GM19395 (cell line): ENCODE data around the gene AP1G2.
"Not testable (repeated sequence)": the region's sequence is repeated elsewhere in the genome, so short reads cannot be mapped to it uniquely, and the experiment has no call there.

ENCODE experiments used
- ATAC-seq: cut with Tn5 transposase; IDR thresholded peaks from one replicate; pipeline ENCODE4 v1.9.1; 2021; ENCODE audit warnings: mild to moderate bottlenecking, moderate library complexity; ENCODE audit not compliant: unreplicated experiment

AP1G2 gene

GRCh38 chr14:23600322-23600707 is 32.7 kb upstream of the AP1G2 start:
- ATAC-seq: no peak

- ATAC-seq: not testable (repeated sequence)
Observed at GRCh38 chr14:23594191-23594590, 26.6 kb upstream of the AP1G2 start.

- no peak for ATAC-seq
Observed at GRCh38 chr14:23590198-23590597, 22.6 kb upstream of the AP1G2 start.

DNA sequence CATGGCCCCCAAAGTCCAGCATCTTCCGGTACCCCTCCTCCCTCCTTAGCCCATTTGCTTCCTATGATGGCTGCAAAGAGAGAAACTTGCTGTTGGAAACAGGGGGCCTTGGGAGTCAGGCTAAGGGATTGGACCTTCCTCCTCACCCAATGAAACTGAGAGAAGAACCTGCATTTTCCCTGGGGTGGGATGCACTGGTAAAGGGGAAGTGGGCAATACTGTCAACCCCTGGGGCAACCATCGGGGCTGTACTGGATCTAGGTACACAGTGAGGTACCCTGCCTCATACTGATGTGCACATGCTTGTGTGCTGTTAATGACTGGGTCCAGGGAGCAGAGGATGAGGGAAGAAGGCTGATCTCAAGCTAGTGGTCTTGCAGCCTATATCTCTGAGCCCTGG is 22.0 kb upstream of the AP1G2 start:
- no peak for ATAC-seq

DNA sequence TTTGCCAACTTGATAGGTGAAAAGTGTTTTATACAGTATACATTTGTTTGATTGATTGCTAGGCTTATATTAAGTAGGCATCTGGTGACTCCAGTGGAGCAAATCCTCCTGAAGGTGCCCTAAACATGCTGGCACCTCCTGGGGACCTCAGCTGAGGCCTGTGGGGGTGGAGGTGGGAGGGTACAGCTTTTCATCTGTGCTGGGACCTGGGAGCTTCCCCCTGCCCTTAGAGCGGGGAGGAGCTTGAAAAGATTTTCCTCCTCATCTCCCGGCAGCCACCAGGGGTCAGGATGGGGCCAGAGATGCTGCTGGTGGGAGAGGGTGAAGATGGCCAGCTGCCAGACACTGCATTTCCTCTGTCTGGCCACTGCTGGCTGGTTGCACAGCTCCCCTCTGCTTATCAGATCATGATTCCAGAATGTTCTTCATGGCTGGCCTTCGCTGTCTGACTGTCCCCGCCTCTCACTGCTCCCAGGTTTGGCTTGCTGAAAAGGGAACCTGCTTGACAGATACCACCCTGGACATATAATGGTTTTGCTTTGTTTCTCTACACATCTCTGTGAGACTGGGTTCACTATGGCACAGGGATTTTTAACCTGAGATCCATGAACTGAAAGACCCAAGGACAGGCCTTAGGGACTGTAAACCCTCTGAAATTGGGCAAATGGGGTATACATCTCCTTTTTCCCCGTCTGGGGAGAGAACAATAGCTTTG is 21.4 kb upstream of the AP1G2 start:
- ATAC-seq: peak; percentile 91

DNA sequence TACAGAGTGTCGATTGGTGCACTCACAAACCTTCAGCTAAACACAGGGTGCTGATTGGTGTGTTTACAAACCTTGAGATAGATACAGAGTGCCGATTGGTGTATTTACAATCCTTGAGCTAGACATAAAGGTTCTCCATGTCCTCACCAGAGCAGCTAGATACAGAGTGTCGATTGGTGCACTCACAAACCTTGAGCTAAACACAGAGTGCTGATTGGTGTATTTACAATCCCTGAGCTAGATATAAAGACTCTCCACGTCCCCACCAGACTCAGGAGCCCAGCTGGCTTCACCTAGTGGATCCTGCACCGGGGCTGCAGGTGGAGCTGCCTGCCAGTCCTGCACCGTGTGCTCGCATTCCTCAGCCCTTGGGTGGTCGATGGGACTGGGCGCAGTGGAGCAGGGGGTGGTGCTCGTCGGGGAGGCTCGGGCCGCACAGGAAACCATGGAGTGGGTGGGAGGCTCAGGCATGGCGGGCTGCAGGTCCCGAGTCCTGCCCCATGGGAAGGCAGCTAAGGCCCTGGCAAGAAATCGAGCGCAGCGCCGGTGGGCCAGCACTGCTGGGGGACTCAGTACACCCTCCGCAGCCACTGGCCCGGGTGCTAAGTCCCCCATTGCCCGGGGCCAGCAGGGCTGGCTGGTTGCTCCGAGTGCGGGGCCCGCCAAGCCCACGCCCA is 17.1 kb upstream of the AP1G2 start:
- not testable (repeated sequence) for ATAC-seq

DNA sequence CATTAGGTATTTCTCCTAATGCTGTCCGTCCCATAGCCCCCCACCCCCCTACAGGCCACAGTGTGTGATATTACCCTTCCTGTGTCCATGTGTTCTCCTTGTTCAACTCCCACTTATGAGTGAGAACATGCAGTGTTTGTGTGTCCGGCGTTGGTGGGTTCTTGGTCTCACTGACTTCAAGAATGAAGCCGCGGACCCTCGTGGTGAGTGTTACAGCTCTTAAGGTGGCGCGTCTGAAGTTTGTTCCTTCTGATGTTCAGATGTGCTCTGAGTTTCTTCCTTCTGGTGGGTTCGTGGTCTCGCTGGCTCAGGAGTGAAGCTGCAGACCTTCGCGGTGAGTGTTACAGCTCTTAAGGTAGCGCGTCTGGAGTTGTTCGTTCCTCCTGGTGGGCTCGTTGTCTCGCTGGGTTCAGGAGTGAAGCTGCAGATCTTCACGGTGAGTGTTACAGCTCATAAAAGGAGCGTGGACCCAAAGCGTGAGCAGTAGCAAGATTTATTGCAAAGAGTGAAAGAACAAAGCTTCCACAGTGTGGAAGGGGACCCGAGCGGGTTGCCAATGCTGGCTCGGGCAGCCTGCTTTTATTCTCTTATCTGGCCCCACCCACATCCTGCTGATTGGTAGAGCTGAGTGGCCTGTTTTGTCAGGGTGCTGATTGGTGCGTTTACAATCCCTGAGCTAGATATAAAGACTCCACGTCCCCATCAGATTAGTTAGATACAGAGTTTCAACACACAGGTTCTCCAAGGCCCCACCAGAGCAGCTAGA is 16.4 kb upstream of the AP1G2 start:
- not testable (repeated sequence) for ATAC-seq

- ATAC-seq: no peak
Observed at GRCh38 chr14:23582906-23583760, 15.5 kb upstream of the AP1G2 start.

DNA sequence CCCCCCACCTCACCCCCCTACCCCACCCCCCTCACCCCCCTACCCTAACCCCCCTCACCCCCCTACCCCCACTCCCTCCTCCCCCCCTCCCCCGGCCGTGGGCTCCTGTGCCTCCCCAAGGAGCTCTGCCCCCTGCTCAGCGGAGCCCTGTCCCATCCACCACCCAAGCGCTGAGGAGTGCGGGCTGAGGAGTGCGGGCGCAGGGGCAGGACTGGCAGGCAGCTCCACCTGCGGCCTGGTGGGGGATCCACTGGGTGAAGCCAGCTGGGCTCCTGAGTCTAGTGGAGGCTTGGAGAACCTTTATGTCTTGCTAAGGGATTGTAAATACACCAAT is 13.3 kb upstream of the AP1G2 start:
- no peak for ATAC-seq

DNA sequence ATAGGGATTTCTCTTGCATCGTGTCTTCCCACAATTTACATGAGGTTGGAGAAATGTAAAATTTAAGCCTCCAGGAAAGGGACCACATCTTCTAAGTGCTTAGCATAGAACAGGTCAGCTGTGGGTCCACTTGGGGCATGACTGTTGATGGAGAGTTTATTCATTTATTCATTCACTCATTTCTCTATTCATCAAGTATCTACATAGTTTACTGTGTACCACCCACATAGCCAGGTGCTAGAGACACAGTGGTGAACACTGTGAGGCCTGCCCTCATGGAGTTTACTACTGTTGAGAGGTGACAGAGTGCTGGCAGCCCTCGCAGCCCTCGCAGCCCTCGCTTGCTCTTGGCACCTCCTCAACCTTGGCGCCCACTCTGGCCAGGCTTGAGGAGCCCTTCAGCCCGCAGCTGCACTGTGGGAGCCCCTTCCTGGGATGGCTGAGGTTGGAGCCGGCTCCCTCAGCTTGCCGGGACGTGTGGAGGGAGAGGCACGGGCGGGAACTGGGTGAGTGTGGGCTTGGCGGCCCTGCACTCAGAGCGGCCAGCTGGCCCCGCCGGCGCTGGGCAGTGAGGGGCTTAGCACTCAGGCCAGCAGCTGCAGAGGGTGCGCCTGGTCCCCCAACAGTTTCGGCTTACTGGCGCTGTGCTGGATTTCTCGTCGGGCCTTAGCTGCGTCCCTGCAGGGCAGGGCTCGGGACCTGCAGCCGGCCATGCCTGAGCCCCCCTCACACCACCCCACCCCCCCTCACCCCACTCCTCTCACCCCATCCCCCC is 12.7 kb upstream of the AP1G2 start:
- no peak for ATAC-seq

- no peak for ATAC-seq
Observed at GRCh38 chr14:23579739-23580138, 12.1 kb upstream of the AP1G2 start.

DNA sequence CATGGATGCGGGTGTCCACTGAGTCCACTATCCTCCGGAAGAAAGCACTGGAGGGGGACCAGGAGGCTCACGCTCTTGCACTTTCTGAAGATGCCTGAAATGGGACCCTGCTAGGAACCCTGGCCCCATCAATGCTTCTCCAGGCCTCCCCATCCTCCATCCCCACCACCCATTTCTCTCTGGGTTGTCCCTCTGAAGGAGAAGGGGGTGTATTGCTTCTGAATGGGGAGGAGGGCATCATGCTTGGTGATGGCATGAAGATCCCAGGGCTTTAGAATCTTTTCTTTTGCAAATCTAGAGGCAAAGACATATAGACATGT is 11.7 kb upstream of the AP1G2 start:
- no peak for ATAC-seq

GRCh38 chr14:23578560-23579310 is 11.1 kb upstream of the AP1G2 start, which contains the start of gene JPH4:
JPH4 (minus strand) TSS chr14:23578790; CDS start chr14:23577453, 1,337 bp downstream.
- ATAC-seq: no peak

DNA sequence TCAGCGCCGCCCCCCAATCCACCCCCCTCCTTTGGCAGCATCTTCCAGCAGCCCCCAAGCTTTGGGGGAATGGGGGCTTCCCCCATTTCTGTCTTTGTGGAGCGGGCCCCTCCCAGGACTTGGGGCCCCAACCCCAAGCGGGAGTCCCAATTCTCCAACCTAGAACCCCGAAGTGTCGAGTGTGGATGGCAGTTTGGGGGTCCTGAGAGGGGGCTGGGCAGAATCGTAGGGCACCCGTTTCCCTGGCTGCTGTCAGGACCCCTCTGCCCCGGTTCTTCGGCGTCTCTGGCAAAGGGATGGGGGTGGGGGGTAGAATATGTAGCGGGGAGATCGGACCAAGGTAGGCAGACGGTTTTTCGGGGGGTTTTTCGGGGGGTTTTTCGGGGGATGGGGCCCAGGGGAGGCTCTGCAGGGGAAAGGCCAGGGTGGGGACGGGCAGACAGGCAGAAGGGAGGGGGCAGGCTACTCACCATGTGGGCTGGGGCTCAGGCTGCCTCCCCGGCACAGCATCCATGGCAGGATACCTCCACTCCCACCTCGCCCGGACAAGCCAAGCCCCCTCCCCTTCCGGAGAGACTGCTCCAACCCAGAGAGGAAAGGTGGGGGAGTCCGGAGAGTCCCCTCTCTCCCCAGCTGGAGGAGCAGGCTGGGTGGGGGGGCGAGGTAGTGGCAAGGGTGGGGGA is 10.3 kb upstream of the AP1G2 start:
- ATAC-seq: no peak

DNA sequence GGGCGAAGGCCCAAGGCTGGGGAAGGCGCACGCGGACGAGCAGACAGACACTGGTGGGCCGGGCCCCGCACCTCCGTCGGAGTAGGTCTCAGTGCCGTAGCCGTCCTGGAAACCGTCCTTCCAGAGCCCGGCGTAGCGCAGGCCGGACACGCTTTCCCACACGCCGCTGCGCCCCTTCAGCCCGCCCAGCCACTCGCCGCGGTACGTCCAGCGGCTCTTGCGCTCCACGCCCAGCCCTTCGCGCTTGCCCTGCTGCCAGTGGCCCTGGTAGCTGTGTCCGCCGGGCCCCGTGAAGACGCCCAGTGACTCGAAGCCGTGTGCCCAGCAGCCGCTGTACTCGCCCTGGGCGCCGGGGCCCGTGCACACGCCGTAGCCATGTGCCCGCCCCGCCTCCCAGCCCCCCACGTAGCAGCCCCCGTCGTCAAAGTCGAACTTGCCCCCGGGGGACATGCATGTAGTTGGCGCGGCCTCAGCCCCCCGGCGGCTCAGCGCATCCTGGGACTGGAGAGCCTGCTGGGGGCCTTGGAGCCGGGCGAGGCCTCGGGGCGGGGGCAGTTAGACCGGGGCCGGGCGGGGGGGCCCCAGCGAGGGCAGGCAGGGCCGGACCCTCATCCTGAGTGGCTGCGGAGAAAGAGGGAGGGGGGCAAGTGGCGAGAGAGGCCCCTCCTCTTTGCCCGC is 9.6 kb upstream of the AP1G2 start:
- no peak for ATAC-seq

DNA sequence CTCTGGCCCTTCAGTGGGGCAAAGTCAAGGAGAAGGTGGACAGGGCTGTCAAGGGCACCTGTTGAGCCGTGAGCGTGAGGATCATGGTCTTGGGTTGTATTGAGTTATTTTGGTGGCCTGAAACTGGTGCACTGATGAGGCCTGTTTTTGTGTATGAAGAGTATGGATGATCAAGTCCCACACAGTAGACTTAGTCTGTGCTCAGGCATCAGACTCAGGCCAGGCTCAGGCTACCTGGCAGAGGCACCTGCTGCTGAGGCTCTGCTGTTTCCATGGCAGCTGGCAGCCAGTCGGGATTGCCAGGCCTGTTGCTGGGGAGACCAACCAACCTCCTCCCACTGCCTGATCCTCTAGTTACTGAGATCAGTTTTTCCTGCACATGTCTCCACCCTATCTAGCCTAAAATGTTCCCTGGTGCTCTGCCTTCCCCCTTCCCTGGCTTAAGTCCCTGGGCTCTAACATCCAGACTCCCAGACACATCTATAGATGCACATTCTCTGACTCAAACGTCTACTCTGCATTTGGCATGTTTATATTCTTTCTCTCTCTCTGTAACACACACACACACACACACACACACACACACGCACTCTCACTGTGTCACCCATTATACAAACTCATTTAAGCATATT is 5.9 kb upstream of the AP1G2 start:
- no peak for ATAC-seq

- no peak for ATAC-seq
Observed at GRCh38 chr14:23572836-23573235, 5.2 kb upstream of the AP1G2 start.

DNA sequence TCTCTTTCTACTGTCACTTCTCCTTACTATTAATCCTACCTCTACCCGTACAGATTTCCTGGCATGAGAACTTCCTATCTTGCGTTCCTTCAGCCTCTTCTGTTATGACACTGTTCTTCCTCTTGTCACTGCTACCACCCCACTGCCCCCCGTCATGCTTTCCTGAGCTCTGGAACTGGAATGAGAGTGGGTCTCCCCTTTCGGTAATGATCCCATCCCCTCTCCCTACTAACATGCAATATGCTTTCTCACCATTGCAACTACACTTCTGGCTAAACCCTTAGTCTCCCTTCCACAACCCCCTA is 4.9 kb upstream of the AP1G2 start:
- ATAC-seq: no peak
